RWPE1 (cell line): Measurements from ENCODE around the gene HEXIM2.

Experiments
- CTCF ChIA-PET: fragments of 350-600 bp; sonication (Branson Sonifier 250); formaldehyde crosslinking; extraction: SDS; loops from one replicate; lab custom pipeline; 2021; lab: Yijun Ruan, JAX
- POLR2A ChIA-PET: fragments of 400-600 bp; formaldehyde crosslinking; extraction: SDS; loops from one replicate; lab custom pipeline; 2020; ENCODE audit warnings: antibody characterized with exemption; ENCODE audit not compliant: low non-redundant PET; lab: Yijun Ruan, JAX
- DNase-seq: peaks from one replicate; pipeline ENCODE4 v3.0.0; 2012; ENCODE audit warnings: low spot score
- H3K27ac ChIP-seq: fragments of 450-650 bp; 2 replicates; pipeline ENCODE4 v1.5.1; 2017
- CTCF ChIP-seq: fragments of 450-650 bp; conservative IDR thresholded peaks from 2 replicates; pipeline ENCODE4 v1.5.1; 2017; ENCODE audit warnings: low read depth, mild to moderate bottlenecking

Gene HEXIM2

DNA sequence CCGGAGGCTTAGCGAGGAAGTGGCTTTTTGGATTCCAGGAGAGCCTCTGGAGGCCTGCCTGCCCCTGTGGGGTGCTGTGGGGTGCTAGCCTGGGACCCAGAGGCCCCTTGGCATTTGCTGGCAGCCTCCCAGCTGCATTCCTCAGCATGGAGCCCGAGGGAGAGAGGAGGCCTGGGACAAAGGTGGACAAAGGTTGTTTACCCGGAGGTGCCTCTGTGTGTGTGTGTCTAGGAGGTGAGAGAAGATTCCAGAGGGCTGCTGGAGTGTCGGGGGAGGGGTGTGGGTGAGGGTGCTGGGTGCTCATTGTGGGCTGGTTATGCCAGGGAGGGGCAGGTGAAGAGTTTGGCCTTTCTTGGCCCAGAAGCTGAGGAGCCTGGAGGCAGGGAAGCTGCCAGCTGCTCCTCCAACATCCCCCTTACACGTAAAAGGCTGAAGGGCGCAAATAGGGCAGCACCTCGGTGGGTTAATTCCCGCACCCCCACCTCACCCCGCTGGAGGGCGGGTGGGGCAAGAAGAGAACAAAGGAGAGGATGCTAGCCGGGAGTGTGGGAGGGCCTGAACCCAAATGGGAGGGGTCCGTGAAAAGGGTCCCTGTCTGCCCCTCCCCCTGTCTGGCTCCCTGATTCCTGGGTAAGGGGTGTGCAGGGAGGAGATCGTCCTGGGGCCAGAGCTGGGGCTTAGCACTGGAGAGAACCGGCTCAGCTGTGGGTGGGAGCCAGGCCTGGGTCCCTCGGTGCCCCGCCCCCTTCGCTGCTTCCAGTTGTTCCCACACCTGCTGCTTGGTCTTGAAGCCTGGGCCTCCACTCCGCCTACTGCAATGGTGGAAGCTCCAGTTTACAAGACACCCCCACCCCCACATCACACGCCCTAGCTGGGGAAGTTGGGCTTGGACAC is 9.9 kb downstream of the HEXIM2 start:
- no peak for TF ChIP-seq CTCF
- CTCF ChIA-PET, result interaction anchor here (0.5 to 3.8 kb wide), 7 partner anchors 10 to 44 kb away, joined by 3 to 27 read pairs (median 4); partner anchors contain the start of genes HEXIM1 and HEXIM2
- H3K27ac ChIP-seq, result peak overlapping the region; percentile 100
- peak; percentile 77 for DNase-seq
- POLR2A ChIA-PET, result interaction anchor here (0.5 to 3.6 kb wide), 9 partner anchors 11 to 124 kb away, joined by 3 to 51 read pairs (median 5); partner anchors contain the start of genes HEXIM1 and HEXIM2

DNA sequence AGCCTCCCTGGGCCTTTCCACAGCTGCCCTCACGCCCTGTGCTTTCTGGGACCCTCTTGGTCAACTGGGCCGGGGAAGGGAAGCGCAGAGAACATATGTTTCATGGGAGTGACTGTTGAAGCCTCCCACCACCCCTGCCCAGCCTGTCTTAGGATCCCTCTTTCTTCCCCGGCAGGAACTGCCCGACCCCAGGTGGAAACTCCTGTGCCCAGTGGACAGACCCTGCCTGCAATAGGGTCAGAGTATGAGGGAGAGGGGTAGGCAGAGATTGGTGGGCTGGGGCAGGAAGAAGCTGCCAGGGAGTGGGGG is 10.5 kb downstream of the HEXIM2 start:
- CTCF ChIA-PET, result interaction anchor here (0.5 to 3.8 kb wide), 6 partner anchors 11 to 63 kb away, joined by 3 to 27 read pairs (median 4); partner anchors contain the start of genes HEXIM1 and HEXIM2
- peak overlapping the region; percentile 100 for H3K27ac ChIP-seq
- POLR2A ChIA-PET, result interaction anchor here (0.5 to 3.6 kb wide), 7 partner anchors 11 to 125 kb away, joined by 3 to 51 read pairs (median 5); partner anchors contain the start of genes HEXIM1 and HEXIM2
- no peak for DNase-seq
- no peak for TF ChIP-seq CTCF

- peak overlapping the region; percentile 100 for H3K27ac ChIP-seq
- POLR2A ChIA-PET, result interaction anchor here (0.5 to 3.6 kb wide), 8 partner anchors 10 to 125 kb away, joined by 3 to 51 read pairs (median 4); partner anchors contain the start of genes HEXIM1 and HEXIM2
- CTCF ChIA-PET, result interaction anchor here (0.5 to 3.8 kb wide), 9 partner anchors 11 to 665 kb away, joined by 3 to 27 read pairs (median 4); partner anchors contain the start of genes ACBD4, HEXIM1 and HEXIM2
- peak; percentile 89 for DNase-seq
- no peak for TF ChIP-seq CTCF
Measured at GRCh38 chr17:45172541-45173286, 11.0 kb downstream of the HEXIM2 start.

DNA sequence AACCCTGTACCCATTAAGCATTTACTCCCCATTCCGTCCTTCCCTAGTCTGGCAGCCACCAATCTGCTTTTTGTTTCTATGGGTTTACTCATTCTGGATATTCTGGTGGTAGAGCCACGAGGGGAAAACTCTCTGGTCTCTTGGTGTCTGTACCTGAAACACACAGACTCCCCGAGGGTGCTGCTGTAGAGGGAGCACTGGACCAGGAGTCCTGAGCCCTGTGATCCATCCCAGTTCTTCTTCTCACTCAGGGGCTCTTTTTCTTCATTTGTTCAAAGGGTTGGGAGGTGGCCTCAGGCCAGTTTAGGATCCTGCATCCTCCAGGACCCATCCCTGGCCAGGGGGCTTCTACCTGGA is 14.1 kb downstream of the HEXIM2 start:
- no peak for TF ChIP-seq CTCF
- peak overlapping the region; percentile 100 for H3K27ac ChIP-seq
- DNase-seq, result no peak
- CTCF ChIA-PET, result interaction anchor here (0.8 kb wide), 1 partner anchor 40 kb away, joined by 4 read pairs; the partner anchor contains the start of gene ACBD4
- POLR2A ChIA-PET, result interaction anchor here (0.6 to 1.3 kb wide), 2 partner anchors 10 to 15 kb away, joined by 3 to 6 read pairs; no protein-coding TSS in a partner anchor

DNA sequence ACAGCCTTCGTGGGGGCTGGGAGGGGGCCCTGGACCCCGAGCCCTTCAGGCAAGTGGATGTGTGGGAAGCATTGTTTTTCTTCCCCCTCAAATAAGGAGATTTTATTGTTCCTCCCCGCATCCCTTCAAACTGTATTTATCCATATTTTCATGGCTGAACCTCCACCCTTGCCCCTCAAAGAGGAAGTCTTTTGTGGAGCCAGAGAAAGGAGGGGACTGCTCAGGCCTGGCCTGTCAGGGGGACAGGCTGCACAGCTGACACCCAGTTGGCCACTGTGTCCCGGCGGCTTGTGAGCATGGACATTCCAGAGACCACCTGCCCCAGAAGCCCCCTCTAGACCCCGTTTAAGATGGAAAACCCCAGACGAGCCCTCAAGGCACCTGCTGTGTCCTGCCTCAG is 15.9 kb downstream of the HEXIM2 start:
- ChIA-PET POLR2A (interaction anchor here (0.6 kb wide), 1 partner anchor 22 kb away, joined by 3 read pairs; no protein-coding TSS in a partner anchor), CTCF (interaction anchor here (1.0 kb wide), 1 partner anchor 22 kb away, joined by 8 read pairs; no protein-coding TSS in a partner anchor)
- TF ChIP-seq CTCF, result no peak
- DNase-seq, result no peak
- H3K27ac ChIP-seq, result peak overlapping the region; percentile 100

DNA sequence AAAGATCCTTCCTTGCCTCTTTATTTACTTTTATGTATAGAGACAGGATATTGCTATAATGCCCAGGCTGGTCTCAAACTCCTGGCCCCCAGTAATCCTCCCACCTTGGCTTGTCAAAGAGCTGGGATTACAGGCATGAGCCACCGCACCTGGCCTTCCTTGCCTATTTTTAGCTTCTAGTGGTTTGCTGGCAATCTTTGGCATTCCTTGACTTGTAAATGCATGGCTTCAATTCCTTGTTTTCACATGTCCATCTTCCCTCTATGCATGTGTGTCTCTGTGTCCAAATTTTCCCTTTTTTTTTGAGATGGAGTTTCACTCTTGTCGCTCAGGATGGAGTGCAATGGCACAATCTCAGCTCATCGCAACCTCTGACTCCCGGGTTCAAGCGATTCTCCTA is 22.5 kb downstream of the HEXIM2 start:
- TF ChIP-seq CTCF, result no peak
- peak overlapping the region; percentile 70 for H3K27ac ChIP-seq
- no peak for DNase-seq
- ChIA-PET POLR2A (interaction anchor here (0.7 kb wide), 1 partner anchor 35 kb away, joined by 5 read pairs; no protein-coding TSS in a partner anchor), CTCF (interaction anchor here (0.7 to 2.0 kb wide), 3 partner anchors 12 to 35 kb away, joined by 4 to 8 read pairs (median 7); no protein-coding TSS in a partner anchor)
